OCI-LY3 (cell line): ENCODE data around the gene PANX3.

ENCODE experiments used
- H2AFZ ChIP-seq: fragments of 200-600, 300-600 bp; shearing (Covaris generic); 2 replicates; pipeline ENCODE4 v1.6.0; 2014; ENCODE audit warnings: antibody characterized with exemption, low read depth, low read length
- H3K27ac ChIP-seq: fragments of 200-600, 300-600 bp; sonication (generic); 2 replicates; pipeline ENCODE4 v1.5.1; 2014; ENCODE audit warnings: mild to moderate bottlenecking, low read length, moderate library complexity, mixed read lengths
- H3K27me3 ChIP-seq: fragments of 200-600, 300-600 bp; sonication (generic); 2 replicates; pipeline ENCODE4 v1.6.1; 2014; ENCODE audit warnings: low read depth, low read length, mixed read lengths
- H3K36me3 ChIP-seq: fragments of 200-600, 300-600 bp; sonication (generic); replicated peaks from 2 replicates; pipeline ENCODE3; 2014; ENCODE audit warnings: low read depth, low read length, mixed read lengths
- H3K4me1 ChIP-seq: fragments of 300-600, 200-600 bp; sonication (generic); 2 replicates; pipeline ENCODE4 v1.6.1; 2014; ENCODE audit warnings: low read length, mixed read lengths
- H3K4me2 ChIP-seq: fragments of 200-600, 300-600 bp; sonication (generic); 2 replicates; pipeline ENCODE4 v1.6.1; 2014; ENCODE audit warnings: low read length, mixed read lengths
- H3K4me3 ChIP-seq: fragments of 300-600, 200-600 bp; sonication (generic); 2 replicates; pipeline ENCODE4 v1.5.1; 2014; ENCODE audit warnings: antibody characterized with exemption, mild to moderate bottlenecking, low read length, moderate library complexity
- H3K79me2 ChIP-seq: fragments of 300-600, 200-600 bp; shearing (Covaris generic); 2 replicates; pipeline ENCODE4 v1.6.1; 2014; ENCODE audit warnings: mild to moderate bottlenecking, low read length, mixed read lengths
- H3K9ac ChIP-seq: fragments of 300-600, 200-600 bp; shearing (Covaris generic); 2 replicates; pipeline ENCODE4 v1.6.0; 2014; ENCODE audit warnings: mild to moderate bottlenecking, low read length, moderate library complexity
- H3K9me3 ChIP-seq: fragments of 200-600, 300-600 bp; shearing (Covaris generic); 2 replicates; pipeline ENCODE4 v1.6.1; 2014; ENCODE audit warnings: low read length, mixed read lengths; ENCODE audit not compliant: insufficient read depth
- H4K20me1 ChIP-seq: fragments of 200-600, 300-600 bp; sonication (generic); 2 replicates; pipeline ENCODE4 v1.6.1; 2016; ENCODE audit warnings: low read length, mixed read lengths; ENCODE audit not compliant: insufficient read depth
- EZH2phosphoT487 ChIP-seq: fragments of 200-600 bp; shearing (Covaris generic); IDR thresholded peaks from 2 replicates; pipeline ENCODE4 v1.6.1; 2018; ENCODE audit warnings: antibody characterized with exemption, mixed run types, low read depth
- TF ChIP-seq, protein P1 (sequence below): fragments of 200-600, 300-600 bp; sonication (generic); IDR thresholded peaks from 2 replicates; pipeline ENCODE4 v1.5.1; 2014; ENCODE audit warnings: antibody characterized with exemption, low read length, low read depth

Gene PANX3

DNA sequence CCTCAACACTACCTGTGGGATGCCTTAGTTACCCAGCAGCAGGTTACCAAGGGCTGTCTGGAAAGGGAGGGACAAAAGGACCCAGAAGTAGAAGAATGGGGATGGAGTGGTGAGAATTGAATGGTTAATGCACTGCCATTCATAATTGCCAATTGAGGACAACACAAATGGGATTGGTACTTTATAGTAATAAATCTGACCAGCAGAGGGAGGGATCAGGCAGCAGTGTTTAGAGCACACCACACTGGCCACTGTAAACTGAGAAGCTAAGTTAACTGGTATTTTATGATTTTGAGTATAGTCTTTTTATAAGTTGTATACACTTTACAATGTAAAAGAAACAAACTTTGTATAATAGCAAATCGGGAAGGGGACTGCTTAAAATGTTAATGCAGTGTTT lies 22.1 kb downstream of the PANX3 start:
- no peaks in the 10 kb centered on the region for H3K9me3 ChIP-seq
- no peak overlapping the region for H3K4me3 ChIP-seq
- TF ChIP-seq, protein P1, sequence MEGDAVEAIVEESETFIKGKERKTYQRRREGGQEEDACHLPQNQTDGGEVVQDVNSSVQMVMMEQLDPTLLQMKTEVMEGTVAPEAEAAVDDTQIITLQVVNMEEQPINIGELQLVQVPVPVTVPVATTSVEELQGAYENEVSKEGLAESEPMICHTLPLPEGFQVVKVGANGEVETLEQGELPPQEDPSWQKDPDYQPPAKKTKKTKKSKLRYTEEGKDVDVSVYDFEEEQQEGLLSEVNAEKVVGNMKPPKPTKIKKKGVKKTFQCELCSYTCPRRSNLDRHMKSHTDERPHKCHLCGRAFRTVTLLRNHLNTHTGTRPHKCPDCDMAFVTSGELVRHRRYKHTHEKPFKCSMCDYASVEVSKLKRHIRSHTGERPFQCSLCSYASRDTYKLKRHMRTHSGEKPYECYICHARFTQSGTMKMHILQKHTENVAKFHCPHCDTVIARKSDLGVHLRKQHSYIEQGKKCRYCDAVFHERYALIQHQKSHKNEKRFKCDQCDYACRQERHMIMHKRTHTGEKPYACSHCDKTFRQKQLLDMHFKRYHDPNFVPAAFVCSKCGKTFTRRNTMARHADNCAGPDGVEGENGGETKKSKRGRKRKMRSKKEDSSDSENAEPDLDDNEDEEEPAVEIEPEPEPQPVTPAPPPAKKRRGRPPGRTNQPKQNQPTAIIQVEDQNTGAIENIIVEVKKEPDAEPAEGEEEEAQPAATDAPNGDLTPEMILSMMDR: no peak
- TF ChIP-seq EZH2phosphoT487: no peak
- no peak overlapping the region for H3K4me2 ChIP-seq
- H4K20me1 ChIP-seq: no peaks in the 10 kb centered on the region; the same call in 1 of the 2 replicates
- H3K27me3 ChIP-seq: no peaks in the 10 kb centered on the region
- H3K36me3 ChIP-seq: peaks cover 62% of the 10 kb centered on the region
- no peak overlapping the region for H3K9ac ChIP-seq
- no peaks in the 10 kb centered on the region for H3K79me2 ChIP-seq
- no peaks in the 10 kb centered on the region for H3K4me1 ChIP-seq
- no peak overlapping the region for H3K27ac ChIP-seq
- no peak overlapping the region for H2AFZ ChIP-seq

DNA sequence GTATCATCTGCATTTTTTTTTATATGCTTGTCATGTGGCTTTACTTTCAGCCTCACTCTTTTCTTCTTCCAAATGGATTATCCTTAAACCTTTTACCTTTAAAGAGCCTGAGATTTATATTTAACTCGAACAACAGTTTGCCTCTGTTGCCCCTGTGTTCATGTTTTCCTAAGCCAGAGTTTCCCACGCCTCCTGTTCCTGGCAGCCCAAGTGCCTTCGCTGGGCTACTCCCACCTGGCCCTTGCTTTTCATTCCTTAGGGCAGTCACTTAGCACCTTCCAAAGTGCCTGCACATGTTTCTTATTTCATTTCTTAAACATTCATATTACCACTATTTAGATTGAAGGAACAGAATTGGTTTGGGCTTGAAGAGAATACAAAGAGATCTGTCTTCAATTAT lies 24.7 kb downstream of the PANX3 start:
- Histone ChIP-seq H3K36me3 (peaks cover 52% of the 10 kb centered on the region), H3K4me1 (no peaks in the 10 kb centered on the region), H3K27ac (no peak overlapping the region), H3K27me3 (no peaks in the 10 kb centered on the region), H2AFZ (no peak overlapping the region), H3K9me3 (no peaks in the 10 kb centered on the region), H4K20me1 (no peaks in the 10 kb centered on the region; the same call in 1 of the 2 replicates), H3K79me2 (no peaks in the 10 kb centered on the region), H3K4me2 (no peak overlapping the region), H3K4me3 (no peak overlapping the region), H3K9ac (no peak overlapping the region)
- TF ChIP-seq, protein P1: no peak
- no peak for TF ChIP-seq EZH2phosphoT487

DNA sequence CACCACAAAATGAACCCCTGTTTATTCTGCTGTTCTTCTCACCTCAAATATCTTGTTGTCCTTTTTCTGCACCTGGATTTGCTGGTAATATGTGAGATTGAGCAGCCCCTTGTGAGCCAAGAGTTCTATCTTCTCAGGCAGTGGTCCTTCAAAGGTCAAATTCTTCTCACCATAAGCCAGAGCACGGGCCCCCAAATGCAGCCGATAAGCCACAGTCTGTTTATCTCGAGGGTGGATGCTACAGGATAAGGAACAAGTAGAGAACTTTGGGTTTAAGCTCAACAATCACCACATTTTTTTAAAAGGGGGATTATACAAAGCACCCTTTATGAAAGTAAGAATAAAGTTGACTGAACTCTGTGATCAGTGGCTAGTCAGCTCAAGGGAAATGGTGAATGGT lies 27.3 kb downstream of the PANX3 start:
- Histone ChIP-seq H3K4me2 (no peak overlapping the region), H3K9ac (no peak overlapping the region), H3K79me2 (no peaks in the 10 kb centered on the region), H3K4me3 (no peak overlapping the region), H3K27ac (no peak overlapping the region), H3K27me3 (no peaks in the 10 kb centered on the region), H2AFZ (no peak overlapping the region), H3K9me3 (no peaks in the 10 kb centered on the region), H3K36me3 (peaks cover 28% of the 10 kb centered on the region), H3K4me1 (no peaks in the 10 kb centered on the region), H4K20me1 (no peaks in the 10 kb centered on the region; the same call in 1 of the 2 replicates)
- TF ChIP-seq EZH2phosphoT487: no peak
- TF ChIP-seq, protein P1: no peak

DNA sequence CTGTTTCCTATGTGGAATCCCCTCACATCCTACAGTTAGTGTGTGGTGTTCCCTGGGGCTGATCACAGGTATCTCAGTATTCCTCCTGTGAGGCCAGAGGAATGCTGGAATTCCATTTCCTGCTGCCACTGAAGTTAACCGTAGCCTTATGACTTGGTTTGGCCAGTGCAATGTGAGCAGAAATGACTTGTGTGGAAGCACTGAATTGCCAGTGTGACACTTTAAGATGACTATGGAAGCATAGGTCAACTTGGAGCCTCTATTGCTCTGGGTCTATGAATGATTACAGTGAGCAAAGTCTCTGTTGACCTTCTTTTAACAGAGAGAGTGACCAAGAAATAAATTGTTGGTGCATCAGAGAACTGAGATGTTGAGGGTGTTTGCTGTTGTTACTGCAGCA lies 28.0 kb downstream of the PANX3 start:
- Histone ChIP-seq H3K27me3 (no peaks in the 10 kb centered on the region), H3K4me1 (no peaks in the 10 kb centered on the region), H3K4me2 (no peak overlapping the region), H3K9me3 (no peaks in the 10 kb centered on the region), H3K36me3 (peaks cover 25% of the 10 kb centered on the region), H4K20me1 (no peaks in the 10 kb centered on the region; the same call in 1 of the 2 replicates), H3K79me2 (no peaks in the 10 kb centered on the region), H3K27ac (no peak overlapping the region), H3K4me3 (no peak overlapping the region), H3K9ac (no peak overlapping the region), H2AFZ (no peak overlapping the region)
- TF ChIP-seq, protein P1: no peak
- TF ChIP-seq EZH2phosphoT487: no peak
